Adipocyte (in vitro differentiated cells): ENCODE data around the gene SPTBN5.

Experiments used
- DNase-seq: peaks from one replicate; pipeline ENCODE4 v3.0.0-alpha.2; 2015; ENCODE audit warnings: low read depth
- H3K27me3 ChIP-seq: replicated peaks from 2 replicates; pipeline ENCODE4 v1.7.0; 2013; ENCODE audit warnings: mild to moderate bottlenecking, low read length, moderate library complexity; ENCODE audit not compliant: control insufficient read depth, insufficient read depth
- H3K36me3 ChIP-seq: 2 replicates; pipeline ENCODE4 v1.7.0; 2013; ENCODE audit warnings: low read length, mild to moderate bottlenecking, moderate library complexity; ENCODE audit not compliant: control insufficient read depth, insufficient read depth, severe bottlenecking
- H3K4me1 ChIP-seq: 2 replicates; pipeline ENCODE4 v1.7.0; 2013; ENCODE audit warnings: mild to moderate bottlenecking, low read length, moderate library complexity; ENCODE audit not compliant: control insufficient read depth, insufficient read depth
- H3K4me3 ChIP-seq: 2 replicates; pipeline ENCODE4 v1.7.0; 2013; ENCODE audit warnings: mild to moderate bottlenecking, low read length, moderate library complexity
- H3K9ac ChIP-seq: 2 replicates; pipeline ENCODE4 v1.7.0; 2013; ENCODE audit warnings: mild to moderate bottlenecking, low read length, moderate library complexity
- H3K9me3 ChIP-seq: 2 replicates; pipeline ENCODE4 v1.7.0; 2013; ENCODE audit warnings: mild to moderate bottlenecking, low read length, moderate library complexity; ENCODE audit not compliant: control insufficient read depth

SPTBN5 gene

GRCh38 chr15:41881920-41882688 lies 11.7 kb downstream of the SPTBN5 start:
- Histone ChIP-seq H3K4me3 (no peak overlapping the region), H3K36me3 (no peaks in the 10 kb centered on the region), H3K9me3 (no peaks in the 10 kb centered on the region), H3K4me1 (no peaks in the 10 kb centered on the region), H3K27me3 (peaks cover 25% of the 10 kb centered on the region), H3K9ac (no peak overlapping the region)
- DNase-seq = no peak

DNA sequence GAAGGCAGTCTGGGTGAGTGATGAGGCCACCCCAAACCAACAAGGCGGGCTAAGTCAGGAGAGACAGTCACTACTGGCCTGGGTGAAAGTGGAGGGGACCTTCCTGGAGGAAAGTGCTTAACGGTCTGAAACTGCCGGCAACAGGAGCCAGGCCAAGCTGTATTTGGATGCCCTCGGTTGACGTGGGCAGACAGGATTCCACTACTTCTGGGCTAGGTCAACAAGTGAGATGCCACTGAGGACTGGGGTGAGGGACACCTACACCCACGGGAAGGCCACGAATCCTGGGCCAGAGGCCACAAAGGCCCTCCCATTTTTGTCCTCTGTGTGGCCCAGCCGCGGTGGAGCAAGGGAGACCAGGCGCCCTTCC lies 12.3 kb downstream of the SPTBN5 start:
- no peaks in the 10 kb centered on the region for H3K36me3 ChIP-seq
- DNase-seq = no peak
- H3K9me3 ChIP-seq = no peaks in the 10 kb centered on the region
- no peak overlapping the region for H3K4me3 ChIP-seq
- no peak overlapping the region for H3K9ac ChIP-seq
- H3K27me3 ChIP-seq = peaks cover 25% of the 10 kb centered on the region
- no peaks in the 10 kb centered on the region for H3K4me1 ChIP-seq

DNA sequence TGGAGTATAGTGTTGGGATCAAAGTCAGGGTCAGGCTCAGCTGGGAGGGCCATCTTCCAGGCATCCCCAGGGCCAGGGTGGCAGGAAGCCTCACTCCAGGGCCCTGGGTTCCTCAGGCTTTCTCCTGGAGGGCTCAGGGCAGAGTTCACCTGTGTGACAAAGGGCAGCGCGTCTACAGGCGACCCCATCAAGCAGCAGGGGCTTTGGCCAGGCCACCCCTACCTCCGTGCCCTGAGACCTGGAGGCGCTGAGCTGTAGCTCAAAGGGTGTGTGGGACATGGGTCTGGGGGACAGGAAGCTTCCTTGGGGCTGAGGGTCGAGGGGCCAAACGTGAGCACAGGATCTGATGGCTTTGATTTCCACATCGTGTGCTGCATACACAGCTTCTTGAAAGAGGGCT lies 12.8 kb downstream of the SPTBN5 start:
- Histone ChIP-seq H3K4me1 (no peaks in the 10 kb centered on the region), H3K4me3 (no peak overlapping the region), H3K9ac (no peak overlapping the region), H3K27me3 (peaks cover 28% of the 10 kb centered on the region), H3K36me3 (no peaks in the 10 kb centered on the region), H3K9me3 (no peaks in the 10 kb centered on the region)
- no peak for DNase-seq

- Histone ChIP-seq H3K27me3 (peaks cover 31% of the 10 kb centered on the region), H3K9me3 (no peaks in the 10 kb centered on the region), H3K4me3 (no peak overlapping the region), H3K9ac (no peak overlapping the region), H3K4me1 (no peaks in the 10 kb centered on the region), H3K36me3 (no peaks in the 10 kb centered on the region)
- DNase-seq = no peak
Observed at GRCh38 chr15:41880156-41880877, 13.5 kb downstream of the SPTBN5 start.

GRCh38 chr15:41879321-41879845 lies 14.5 kb downstream of the SPTBN5 start:
- Histone ChIP-seq H3K9ac (no peak overlapping the region), H3K4me3 (no peak overlapping the region), H3K4me1 (no peaks in the 10 kb centered on the region), H3K27me3 (peaks cover 38% of the 10 kb centered on the region), H3K9me3 (no peaks in the 10 kb centered on the region), H3K36me3 (no peaks in the 10 kb centered on the region)
- DNase-seq = no peak

DNA sequence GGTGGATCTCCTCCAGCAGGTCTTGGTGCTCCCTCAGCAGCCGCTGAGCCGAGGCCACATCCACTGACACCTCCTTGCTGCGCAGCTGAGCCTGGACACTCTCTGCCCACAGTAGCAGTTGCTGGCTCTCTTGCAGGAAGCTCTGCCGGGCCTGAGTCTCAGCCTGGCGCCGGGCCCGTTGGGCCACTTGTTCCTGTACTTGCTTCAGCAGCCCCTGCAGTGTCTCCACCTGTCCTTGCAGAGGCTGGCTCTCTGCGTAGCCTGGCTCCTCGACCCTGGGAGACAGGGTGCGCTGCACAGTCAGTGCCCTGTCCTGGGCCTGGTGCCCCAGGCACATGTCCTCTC lies 15.5 kb downstream of the SPTBN5 start:
- Histone ChIP-seq H3K4me1 (no peaks in the 10 kb centered on the region), H3K27me3 (peaks cover 40% of the 10 kb centered on the region), H3K4me3 (no peak overlapping the region), H3K36me3 (no peaks in the 10 kb centered on the region), H3K9ac (no peak overlapping the region), H3K9me3 (no peaks in the 10 kb centered on the region)
- no peak for DNase-seq

GRCh38 chr15:41877631-41878354 lies 16.1 kb downstream of the SPTBN5 start:
- H3K9me3 ChIP-seq = no peaks in the 10 kb centered on the region
- no peaks in the 10 kb centered on the region for H3K36me3 ChIP-seq
- no peak for DNase-seq
- no peak overlapping the region for H3K4me3 ChIP-seq
- H3K4me1 ChIP-seq = no peaks in the 10 kb centered on the region
- no peak overlapping the region for H3K9ac ChIP-seq
- peaks cover 44% of the 10 kb centered on the region for H3K27me3 ChIP-seq

DNA sequence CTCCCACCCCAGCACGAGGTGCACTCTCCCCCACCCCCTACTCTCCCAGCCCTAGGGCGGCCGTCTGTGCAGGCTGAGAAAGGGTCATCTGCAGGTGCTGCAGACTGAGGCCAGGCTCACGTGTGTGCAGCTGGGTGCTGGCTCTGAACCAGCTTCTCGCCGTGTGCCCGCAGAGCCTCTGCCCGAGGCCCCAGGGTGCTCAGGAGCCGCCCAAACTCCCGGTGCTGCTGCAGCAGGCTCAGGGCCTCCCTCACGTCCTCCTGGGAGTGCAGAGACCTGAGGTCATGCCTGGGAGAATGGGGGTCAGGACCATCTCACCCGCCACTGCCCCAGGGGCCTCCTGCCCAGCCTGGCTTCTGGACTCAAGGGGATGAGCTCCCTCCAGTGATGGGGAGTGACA lies 17.2 kb downstream of the SPTBN5 start:
- H3K27me3 ChIP-seq = peaks cover 50% of the 10 kb centered on the region
- DNase-seq = no peak

DNA sequence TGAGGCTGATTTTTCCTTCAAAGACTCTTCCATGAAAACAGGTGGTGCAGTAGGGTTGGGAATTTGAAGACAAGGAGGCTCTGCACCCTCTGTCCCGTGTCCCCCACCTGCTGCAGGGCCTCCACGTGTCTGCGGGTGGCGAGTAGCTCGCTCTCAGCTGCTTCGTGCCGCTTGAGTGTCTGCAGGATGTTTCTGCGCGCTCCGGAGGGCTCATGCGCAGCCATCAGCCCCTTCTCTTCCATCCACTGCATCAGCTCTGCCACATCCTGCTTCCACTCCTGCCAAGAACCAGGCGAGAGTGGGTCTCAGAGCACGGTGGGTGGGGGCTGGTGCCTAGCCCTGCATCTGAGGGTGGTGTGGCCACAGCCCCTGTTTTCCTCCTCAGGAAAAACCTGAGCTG lies 17.8 kb downstream of the SPTBN5 start:
- Histone ChIP-seq H3K27me3 (peaks cover 43% of the 10 kb centered on the region), H3K9me3 (no peaks in the 10 kb centered on the region), H3K4me1 (peaks cover 3% of the 10 kb centered on the region), H3K4me3 (no peak overlapping the region), H3K9ac (no peak overlapping the region), H3K36me3 (no peaks in the 10 kb centered on the region)
- no peak for DNase-seq

More for the DNA sequence above, 17.2 kb downstream of the SPTBN5 start:
- Histone ChIP-seq H3K36me3 (no peaks in the 10 kb centered on the region), H3K4me1 (no peaks in the 10 kb centered on the region), H3K9me3 (no peaks in the 10 kb centered on the region), H3K9ac (no peak overlapping the region), H3K4me3 (no peak overlapping the region)

GRCh38 chr15:41874736-41875135 lies 19.1 kb downstream of the SPTBN5 start:
- H3K9me3 ChIP-seq = no peaks in the 10 kb centered on the region
- peaks cover 16% of the 10 kb centered on the region for H3K4me1 ChIP-seq
- peaks cover 34% of the 10 kb centered on the region for H3K27me3 ChIP-seq
- no peak overlapping the region for H3K4me3 ChIP-seq
- no peaks in the 10 kb centered on the region for H3K36me3 ChIP-seq
- no peak for DNase-seq
- no peak overlapping the region for H3K9ac ChIP-seq

GRCh38 chr15:41873711-41874110 lies 20.1 kb downstream of the SPTBN5 start:
- H3K9me3 ChIP-seq = no peaks in the 10 kb centered on the region
- no peak overlapping the region for H3K4me3 ChIP-seq
- no peaks in the 10 kb centered on the region for H3K36me3 ChIP-seq
- peaks cover 25% of the 10 kb centered on the region for H3K27me3 ChIP-seq
- no peak for DNase-seq
- H3K9ac ChIP-seq = no peak overlapping the region
- peaks cover 24% of the 10 kb centered on the region for H3K4me1 ChIP-seq
